IMR-90 (cell line): Measurements from ENCODE around the gene EXOG. TPM values are rescaled to one million over a fixed set of nuclear protein-coding genes. Genes with fewer than 3 reads are reported as not detected.

Source experiments
- ATAC-seq: fragments of 200-7000 bp; cut with Tn5 transposase; 2 replicates; pipeline ENCODE4 v1.9.1; 2020; ENCODE audit warnings: low read depth, mild to moderate bottlenecking, moderate library complexity
- BruUV-seq: library from RNA; stranded (reverse); fragments of 400-500 nt; replicated peaks from 2 replicates; lab custom pipeline; 2021; lab: Mats Ljungman, UMichigan
- CTCF ChIA-PET: fragments of 300-600 bp; formaldehyde crosslinking; extraction: SDS; loops from one replicate; lab custom pipeline; 2021; ENCODE audit warnings: antibody characterized with exemption; lab: Yijun Ruan, JAX
- POLR2A ChIA-PET: fragments of 300-600 bp; sonication (Branson Sonifier 250); formaldehyde crosslinking; loops from one replicate; lab custom pipeline; 2022; ENCODE audit warnings: antibody characterized with exemption; ENCODE audit not compliant: unreplicated experiment; lab: Charles Lee
- DNase-seq: peaks from one replicate; pipeline ENCODE4 v3.0.0; 2013
- H2AFZ ChIP-seq: replicated peaks from 2 replicates; pipeline ENCODE3; 2013; ENCODE audit warnings: low read length, mild to moderate bottlenecking; ENCODE audit not compliant: poor library complexity
- H2AK5ac ChIP-seq: 2 replicates; pipeline ENCODE4 v1.6.1; 2013; ENCODE audit warnings: low read depth, low read length, inconsistent platforms
- H2AK9ac ChIP-seq: replicated peaks from 2 replicates; pipeline ENCODE3; 2013; ENCODE audit warnings: mild to moderate bottlenecking, low read depth, low read length, moderate library complexity; ENCODE audit not compliant: poor library complexity
- H2BK120ac ChIP-seq: 2 replicates; pipeline ENCODE4 v1.6.1; 2013; ENCODE audit warnings: low read depth, low read length, inconsistent platforms
- H2BK15ac ChIP-seq: 3 replicates; pipeline ENCODE4 v1.6.1; 2013; ENCODE audit warnings: low read depth, low read length, inconsistent platforms
- H2BK20ac ChIP-seq: 2 replicates; pipeline ENCODE4 v1.6.1; 2013; ENCODE audit warnings: low read depth, mild to moderate bottlenecking, inconsistent platforms, low read length, moderate library complexity
- H2BK5ac ChIP-seq: 2 replicates; pipeline ENCODE4 v1.6.1; 2013; ENCODE audit warnings: mild to moderate bottlenecking, low read depth, low read length, inconsistent platforms; ENCODE audit not compliant: poor library complexity, severe bottlenecking
- H3K14ac ChIP-seq: replicated peaks from 2 replicates; pipeline ENCODE4 v1.6.1; 2013; ENCODE audit warnings: low read depth, low read length, inconsistent platforms
- H3K18ac ChIP-seq: 2 replicates; pipeline ENCODE4 v1.6.1; 2013; ENCODE audit warnings: low read depth, low read length, control low read depth
- H3K23ac ChIP-seq: 2 replicates; pipeline ENCODE4 v1.6.1; 2013; ENCODE audit warnings: low read depth, low read length, inconsistent platforms
- H3K27ac ChIP-seq: 2 replicates; pipeline ENCODE4 v1.5.1; 2013; ENCODE audit warnings: mild to moderate bottlenecking, control low read depth, low read length; ENCODE audit not compliant: insufficient read depth
- H3K27me3 ChIP-seq: 2 replicates; pipeline ENCODE4 v1.6.1; 2013; ENCODE audit warnings: low read length; ENCODE audit not compliant: control insufficient read depth, insufficient read depth
- H3K36me3 ChIP-seq: 2 replicates; pipeline ENCODE4 v1.6.1; 2013; ENCODE audit warnings: low read length, mixed read lengths; ENCODE audit not compliant: control insufficient read depth, insufficient read depth
- H3K4ac ChIP-seq: 2 replicates; pipeline ENCODE4 v1.6.1; 2013; ENCODE audit warnings: low read depth, low read length, inconsistent platforms
- H3K4me1 ChIP-seq: 2 replicates; pipeline ENCODE4 v1.6.1; 2013; ENCODE audit warnings: low read length, mixed read lengths; ENCODE audit not compliant: control insufficient read depth, insufficient read depth
- H3K4me2 ChIP-seq: 2 replicates; pipeline ENCODE4 v1.6.1; 2013; ENCODE audit warnings: low read depth, mild to moderate bottlenecking, control low read depth, low read length, moderate library complexity
- H3K4me3 ChIP-seq: 2 replicates; pipeline ENCODE4 v1.5.1; 2013; ENCODE audit warnings: low read depth, mild to moderate bottlenecking, control low read depth, low read length, moderate library complexity; ENCODE audit not compliant: insufficient read depth
- H3K56ac ChIP-seq: 2 replicates; pipeline ENCODE4 v1.6.1; 2013; ENCODE audit warnings: low read length, inconsistent platforms; ENCODE audit not compliant: insufficient read depth; ENCODE audit errors: extremely low read depth
- H3K79me1 ChIP-seq, 2 experiments: 2 replicates each; pipeline ENCODE4 v1.6.1; 2013; ENCODE audit warnings: low read length in 2 of 2, inconsistent platforms in 1 of 2, low read depth in 1 of 2
- H3K9ac ChIP-seq: 2 replicates; pipeline ENCODE4 v1.6.1; 2013; ENCODE audit warnings: low read depth, low read length, control low read depth
- H3K9me1 ChIP-seq: 2 replicates; pipeline ENCODE4 v1.6.1; 2013; ENCODE audit warnings: low read length, inconsistent platforms; ENCODE audit not compliant: insufficient read depth
- H3K9me3 ChIP-seq: 2 replicates; pipeline ENCODE4 v1.6.1; 2013; ENCODE audit warnings: low read length; ENCODE audit not compliant: control insufficient read depth, insufficient read depth
- H4K20me1 ChIP-seq: 2 replicates; pipeline ENCODE4 v1.6.1; 2013; ENCODE audit warnings: low read length, inconsistent platforms; ENCODE audit not compliant: insufficient read depth
- H4K5ac ChIP-seq: 2 replicates; pipeline ENCODE4 v1.6.1; 2013; ENCODE audit warnings: mild to moderate bottlenecking, low read depth, low read length, control low read depth
- H4K8ac ChIP-seq, 2 experiments: 2 replicates each; pipeline ENCODE4 v1.6.1; 2013; ENCODE audit warnings: low read depth in 2 of 2, low read length in 2 of 2, control low read depth in 1 of 2, inconsistent platforms in 1 of 2
- H4K91ac ChIP-seq: 2 replicates; pipeline ENCODE4 v1.6.1; 2013; ENCODE audit warnings: low read depth, low read length, inconsistent platforms; ENCODE audit not compliant: insufficient read depth
- BHLHE40 ChIP-seq: fragments of 150-350 bp; IDR thresholded peaks from 2 replicates; pipeline ENCODE4 v1.6.1; 2016; ENCODE audit warnings: mild to moderate bottlenecking, low read depth, low read length
- CEBPB ChIP-seq: IDR thresholded peaks from 2 replicates; pipeline ENCODE4 v1.6.1; 2012; ENCODE audit warnings: low read depth, low read length, improper control_type of control experiment
- CHD1 ChIP-seq: IDR thresholded peaks from 2 replicates; pipeline ENCODE4 v1.6.1; 2012; ENCODE audit warnings: low read depth, low read length, improper control_type of control experiment
- ELK1 ChIP-seq: fragments of 150-350 bp; IDR thresholded peaks from 2 replicates; pipeline ENCODE4 v1.6.1; 2016; ENCODE audit warnings: low read depth, mild to moderate bottlenecking, low read length, moderate library complexity, borderline replicate concordance
- FOS ChIP-seq: fragments of 150-350 bp; IDR thresholded peaks from 2 replicates; pipeline ENCODE4 v1.6.1; 2016; ENCODE audit warnings: low read depth, low read length
- MAFK ChIP-seq: IDR thresholded peaks from 2 replicates; pipeline ENCODE4 v1.6.1; 2012; ENCODE audit warnings: low read depth, low read length, improper control_type of control experiment
- MAZ ChIP-seq: IDR thresholded peaks from 2 replicates; pipeline ENCODE4 v1.6.1; 2012; ENCODE audit warnings: low read depth, mild to moderate bottlenecking, low read length, improper control_type of control experiment, moderate library complexity, borderline replicate concordance
- MXI1 ChIP-seq: IDR thresholded peaks from 2 replicates; pipeline ENCODE4 v1.6.1; 2012; ENCODE audit warnings: low read depth, mild to moderate bottlenecking, low read length, moderate library complexity, borderline replicate concordance
- NFE2L2 ChIP-seq: fragments of 150-350 bp; IDR thresholded peaks from 2 replicates; pipeline ENCODE4 v1.6.1; 2016; ENCODE audit warnings: low read depth, mild to moderate bottlenecking, low read length
- POLR2A ChIP-seq: IDR thresholded peaks from 2 replicates; pipeline ENCODE4 v1.6.1; 2012; ENCODE audit warnings: mild to moderate bottlenecking, low read depth, low read length
- RAD21 ChIP-seq: IDR thresholded peaks from 2 replicates; pipeline ENCODE4 v1.6.1; 2012; ENCODE audit warnings: low read length, improper control_type of control experiment
- RCOR1 ChIP-seq: IDR thresholded peaks from 2 replicates; pipeline ENCODE4 v1.6.1; 2012; ENCODE audit warnings: mild to moderate bottlenecking, low read length, improper control_type of control experiment; ENCODE audit not compliant: insufficient replicate concordance
- RFX5 ChIP-seq: IDR thresholded peaks from 2 replicates; pipeline ENCODE4 v1.8.0; 2012; ENCODE audit warnings: low read depth, mild to moderate bottlenecking, low read length, moderate library complexity
- SMC3 ChIP-seq: fragments of 150-350 bp; IDR thresholded peaks from 2 replicates; pipeline ENCODE4 v1.6.1; 2016; ENCODE audit warnings: low read depth, mild to moderate bottlenecking, antibody characterized with exemption, low read length, moderate library complexity
- USF2 ChIP-seq: fragments of 150-350 bp; IDR thresholded peaks from 2 replicates; pipeline ENCODE4 v1.6.1; 2017; ENCODE audit warnings: mild to moderate bottlenecking, antibody characterized with exemption, low read length, low read depth
- WGBS, 2 experiments: methylation state at CpG; one replicate each; pipeline versions ENCODE4 v1.1.5 to v1.1.7; 2013; ENCODE audit warnings: missing lambda C conversion rate in 2 of 2; ENCODE audit not compliant: insufficient read length in 1 of 2; ENCODE audit errors: extremely low coverage in 2 of 2; 5-methylcytosine and 5-hydroxymethylcytosine counted together
- dilution Hi-C: fragments of 300-500 bp; cut with HindIII; formaldehyde crosslinking; loops from one replicate; pipeline ENCODE4 v1.14.3; 2018; ENCODE audit warnings: low sequenced_read_pairs; ENCODE audit not compliant: unreplicated experiment
- in situ Hi-C: fragments of 300-500 bp; cut with MboI; formaldehyde crosslinking; loops from 3 replicates; pipeline ENCODE4 v1.14.3; 2019; ENCODE audit warnings: low sequenced_read_pairs, inconsistent platforms, mixed read lengths
- intact Hi-C: fragments of 100-400 bp; cut with micrococcal nuclease; formaldehyde crosslinking; loops from 2 replicates; pipeline ENCODE4 v1.10.0; 2022
- polyA plus RNA-seq, 3 experiments: library from polyadenylated mRNA; depleted of rRNA; stranded (reverse); fragments of >200 nt; gene quantifications; 2 replicates each; pipeline ENCODE4 v1.2.3, GENCODE V29; 2012; ENCODE audit warnings: low replicate concordance in 1 of 3
- total RNA-seq: library from RNA; depleted of rRNA; stranded (reverse); fragments of >200 nt; gene quantifications from 2 replicates; pipeline ENCODE4 v1.2.3, GENCODE V29; 2012
- TF ChIP-seq, protein P1 (sequence below): conservative IDR thresholded peaks from 2 replicates; pipeline ENCODE4 v1.5.1; 2012; ENCODE audit warnings: mild to moderate bottlenecking, low read depth, low read length, improper control_type of control experiment

Gene EXOG
- total and polyA plus RNA-seq, 2 of the 4 experiments (the other 2 are of a cell fraction), result 10.2 to 15.0 TPM

DNA sequence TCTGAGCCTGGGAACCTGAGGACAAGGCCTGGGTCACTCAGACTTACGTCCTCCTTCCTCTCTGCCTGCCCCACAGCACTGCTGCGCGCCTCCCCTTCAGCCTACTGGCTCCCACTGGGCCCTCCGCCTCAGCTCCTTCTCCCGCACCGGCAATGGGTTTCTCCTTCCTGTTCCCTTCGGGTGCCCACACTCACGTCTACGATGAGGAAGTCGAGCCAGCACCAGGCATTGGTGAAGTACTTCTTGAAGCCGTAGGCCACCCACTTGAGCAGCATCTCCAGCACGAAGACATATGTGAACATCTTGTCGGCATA, 70.0 kb downstream of the EXOG start:
- TF ChIP-seq BHLHE40 (no peak), USF2 (no peak), MXI1 (no peak), MAFK (no peak), SMC3 (no peak), CHD1 (no peak), ELK1 (no peak), NFE2L2 (no peak), RCOR1 (no peak), RAD21 (no peak), CEBPB (no peak), FOS (no peak), MAZ (no peak), RFX5 (no peak), POLR2A (no peak)
- TF ChIP-seq, protein P1, sequence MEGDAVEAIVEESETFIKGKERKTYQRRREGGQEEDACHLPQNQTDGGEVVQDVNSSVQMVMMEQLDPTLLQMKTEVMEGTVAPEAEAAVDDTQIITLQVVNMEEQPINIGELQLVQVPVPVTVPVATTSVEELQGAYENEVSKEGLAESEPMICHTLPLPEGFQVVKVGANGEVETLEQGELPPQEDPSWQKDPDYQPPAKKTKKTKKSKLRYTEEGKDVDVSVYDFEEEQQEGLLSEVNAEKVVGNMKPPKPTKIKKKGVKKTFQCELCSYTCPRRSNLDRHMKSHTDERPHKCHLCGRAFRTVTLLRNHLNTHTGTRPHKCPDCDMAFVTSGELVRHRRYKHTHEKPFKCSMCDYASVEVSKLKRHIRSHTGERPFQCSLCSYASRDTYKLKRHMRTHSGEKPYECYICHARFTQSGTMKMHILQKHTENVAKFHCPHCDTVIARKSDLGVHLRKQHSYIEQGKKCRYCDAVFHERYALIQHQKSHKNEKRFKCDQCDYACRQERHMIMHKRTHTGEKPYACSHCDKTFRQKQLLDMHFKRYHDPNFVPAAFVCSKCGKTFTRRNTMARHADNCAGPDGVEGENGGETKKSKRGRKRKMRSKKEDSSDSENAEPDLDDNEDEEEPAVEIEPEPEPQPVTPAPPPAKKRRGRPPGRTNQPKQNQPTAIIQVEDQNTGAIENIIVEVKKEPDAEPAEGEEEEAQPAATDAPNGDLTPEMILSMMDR, result no peak
- Histone ChIP-seq H3K36me3 (no peaks in the 10 kb centered on the region), H3K23ac (no peak overlapping the region), H3K4me1 (no peaks in the 10 kb centered on the region), H3K4me2 (no peak overlapping the region), H3K56ac (no peak overlapping the region), H3K9ac (no peak overlapping the region), H4K20me1 (no peaks in the 10 kb centered on the region), H2BK5ac (no peak overlapping the region), H2AK9ac (no peak overlapping the region), H3K4ac (no peak overlapping the region), H3K4me3 (no peak overlapping the region), H3K27ac (no peak overlapping the region), H3K79me1 (no peaks in the 10 kb centered on the region), H3K9me1 (no peaks in the 10 kb centered on the region), H4K91ac (no peak overlapping the region), H3K27me3 (no peaks in the 10 kb centered on the region), H4K8ac (no peak overlapping the region), H3K18ac (no peak overlapping the region), H2AK5ac (no peak overlapping the region), H2BK20ac (no peak overlapping the region), H3K14ac (no peak overlapping the region), H2BK120ac (no peak overlapping the region), H4K5ac (no peak overlapping the region), H2AFZ (no peak overlapping the region), H2BK15ac (no peak overlapping the region), H3K9me3 (no peaks in the 10 kb centered on the region)
- WGBS, 2 experiments, result 97% methylated on average over 11 of the region's 13 CpGs; no CpG with 5 or more reads in 1 of the 2 experiments
- no TSS peak for BruUV-seq
- POLR2A ChIA-PET, result no interaction called here
- in situ Hi-C loops (no loop called here), intact Hi-C loops (no loop called here), dilution Hi-C loops (no loop called here)
- DNase-seq (no peak), ATAC-seq (no peak)
- CTCF ChIA-PET, result no interaction called here
